ENCODE results near the gene MATN1. TPM values are rescaled to one million over a fixed set of nuclear protein-coding genes. Genes with fewer than 3 reads are reported as not detected.

Gene MATN1
- total RNA-seq, 1 donor from 2014 or later, result 0.24 TPM

- no peak overlapping the region for H3K4me3 Mint-ChIP-seq
- H3K36me3 Mint-ChIP-seq, result no peaks in the 10 kb centered on the region
- no peak for DNase-seq (ENCODE audit: extremely low spot score, unreplicated experiment)
- no peaks in the 10 kb centered on the region for H3K27me3 Mint-ChIP-seq
- no peak for TF ChIP-seq CTCF (conservative IDR thresholded peaks at IDR 0.05)
- peaks cover 14% of the 10 kb centered on the region for H3K4me1 Mint-ChIP-seq (ENCODE audit: unreplicated experiment)
- no peak overlapping the region for H3K27ac Mint-ChIP-seq
- H3K9me3 Mint-ChIP-seq, result no peaks in the 10 kb centered on the region
These were observed 42.4 kb upstream of the MATN1 start for GRCh38 chr1:30765556-30766434.

- H3K4me1 Mint-ChIP-seq (ENCODE audit: unreplicated experiment), result peaks cover 16% of the 10 kb centered on the region
These were observed 41.7 kb upstream of the MATN1 start for GRCh38 chr1:30764939-30765555.

GRCh38 chr1:30764396-30764795 lies 41.0 kb upstream of the MATN1 start:
- peaks cover 23% of the 10 kb centered on the region for H3K4me1 Mint-ChIP-seq (ENCODE audit: unreplicated experiment)
- no peak overlapping the region for H3K27ac Mint-ChIP-seq
- no peak for DNase-seq (ENCODE audit: extremely low spot score, unreplicated experiment)
- no peaks in the 10 kb centered on the region for H3K27me3 Mint-ChIP-seq
- H3K36me3 Mint-ChIP-seq, result no peaks in the 10 kb centered on the region
- H3K9me3 Mint-ChIP-seq, result no peaks in the 10 kb centered on the region
- H3K4me3 Mint-ChIP-seq, result no peak overlapping the region
- no peak for TF ChIP-seq CTCF (conservative IDR thresholded peaks at IDR 0.05)

More at GRCh38 chr1:30764939-30765555, 41.7 kb upstream of the MATN1 start:
- Mint-ChIP-seq H3K36me3 (no peaks in the 10 kb centered on the region), H3K9me3 (no peaks in the 10 kb centered on the region), H3K27me3 (no peaks in the 10 kb centered on the region), H3K4me3 (no peak overlapping the region), H3K27ac (no peak overlapping the region)
- DNase-seq (ENCODE audit: extremely low spot score, unreplicated experiment), result no peak
- no peak for TF ChIP-seq CTCF (conservative IDR thresholded peaks at IDR 0.05)

- Mint-ChIP-seq H3K4me1 (ENCODE audit: unreplicated experiment) (peaks cover 23% of the 10 kb centered on the region), H3K36me3 (no peaks in the 10 kb centered on the region), H3K9me3 (no peaks in the 10 kb centered on the region), H3K27me3 (no peaks in the 10 kb centered on the region), H3K4me3 (no peak overlapping the region), H3K27ac (no peak overlapping the region)
- TF ChIP-seq CTCF (conservative IDR thresholded peaks at IDR 0.05), result no peak
- DNase-seq (ENCODE audit: extremely low spot score, unreplicated experiment), result no peak
These were observed 40.4 kb upstream of the MATN1 start for GRCh38 chr1:30763651-30764248.

GRCh38 chr1:30762930-30763650 lies 39.7 kb upstream of the MATN1 start:
- Mint-ChIP-seq H3K4me1 (ENCODE audit: unreplicated experiment) (peaks cover 23% of the 10 kb centered on the region), H3K9me3 (no peaks in the 10 kb centered on the region), H3K4me3 (no peak overlapping the region), H3K27ac (no peak overlapping the region), H3K36me3 (no peaks in the 10 kb centered on the region), H3K27me3 (no peaks in the 10 kb centered on the region)
- no peak for DNase-seq (ENCODE audit: extremely low spot score, unreplicated experiment)
- no peak for TF ChIP-seq CTCF (conservative IDR thresholded peaks at IDR 0.05)

All from type B pancreatic cell (in vitro differentiated cells).